ENCODE measurements around the gene SLC35B1.

DNA sequence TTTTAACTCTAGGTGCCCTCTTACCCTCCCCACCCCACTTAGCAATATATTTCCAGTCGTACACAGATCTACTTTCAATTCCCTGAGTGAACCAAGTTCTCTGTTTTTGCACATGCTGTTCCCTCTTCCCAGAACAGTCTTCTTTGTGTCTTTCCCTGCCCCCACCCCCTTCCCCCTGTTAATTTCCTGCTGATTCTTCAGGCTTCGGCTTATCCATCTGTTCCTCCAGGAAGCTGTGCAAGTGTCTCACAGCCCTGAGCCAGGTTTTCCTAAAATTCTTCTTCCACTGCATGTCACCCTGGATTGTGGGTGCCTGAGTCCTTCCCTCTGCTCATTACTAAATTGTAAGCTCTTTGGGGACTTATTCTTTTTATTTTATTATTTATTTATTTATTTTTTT lies 17.5 kb downstream of the SLC35B1 start:
- no peak for TF ChIP-seq POLR2AphosphoS5 (IDR thresholded peaks at IDR 0.05)
- TF ChIP-seq, protein P1, sequence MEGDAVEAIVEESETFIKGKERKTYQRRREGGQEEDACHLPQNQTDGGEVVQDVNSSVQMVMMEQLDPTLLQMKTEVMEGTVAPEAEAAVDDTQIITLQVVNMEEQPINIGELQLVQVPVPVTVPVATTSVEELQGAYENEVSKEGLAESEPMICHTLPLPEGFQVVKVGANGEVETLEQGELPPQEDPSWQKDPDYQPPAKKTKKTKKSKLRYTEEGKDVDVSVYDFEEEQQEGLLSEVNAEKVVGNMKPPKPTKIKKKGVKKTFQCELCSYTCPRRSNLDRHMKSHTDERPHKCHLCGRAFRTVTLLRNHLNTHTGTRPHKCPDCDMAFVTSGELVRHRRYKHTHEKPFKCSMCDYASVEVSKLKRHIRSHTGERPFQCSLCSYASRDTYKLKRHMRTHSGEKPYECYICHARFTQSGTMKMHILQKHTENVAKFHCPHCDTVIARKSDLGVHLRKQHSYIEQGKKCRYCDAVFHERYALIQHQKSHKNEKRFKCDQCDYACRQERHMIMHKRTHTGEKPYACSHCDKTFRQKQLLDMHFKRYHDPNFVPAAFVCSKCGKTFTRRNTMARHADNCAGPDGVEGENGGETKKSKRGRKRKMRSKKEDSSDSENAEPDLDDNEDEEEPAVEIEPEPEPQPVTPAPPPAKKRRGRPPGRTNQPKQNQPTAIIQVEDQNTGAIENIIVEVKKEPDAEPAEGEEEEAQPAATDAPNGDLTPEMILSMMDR (IDR thresholded peaks at IDR 0.05) = no peak
- no peak for TF ChIP-seq EP300 (IDR thresholded peaks at IDR 0.05; ENCODE audit: low read depth)
